ENCODE measurements around the gene RHBG.

Gene RHBG

GRCh38 chr1:156423422-156424352 lies 54.7 kb downstream of the RHBG start:
- DNase-seq (ENCODE audit: low read depth in 2 of 2) = no peak
- no peak overlapping the region for H3K4me3 ChIP-seq (replicated peaks in 1 of 2; ENCODE audit: low read depth in 2 of 2, low read length in 2 of 2)
- no peak for TF ChIP-seq CTCF (IDR thresholded peaks at IDR 0.05; ENCODE audit: low read depth, low read length)

GRCh38 chr1:156424806-156425432 lies 55.9 kb downstream of the RHBG start:
- no peak for DNase-seq (ENCODE audit: low read depth in 2 of 2)
- H3K4me3 ChIP-seq (replicated peaks in 1 of 2; ENCODE audit: low read depth in 2 of 2, low read length in 2 of 2) = no peak overlapping the region
- no peak for TF ChIP-seq CTCF (IDR thresholded peaks at IDR 0.05; ENCODE audit: low read depth, low read length)

- H3K4me3 ChIP-seq (replicated peaks in 1 of 2; ENCODE audit: low read depth in 2 of 2, low read length in 2 of 2) = no peak overlapping the region
- DNase-seq (ENCODE audit: low read depth in 2 of 2) = no peak
- TF ChIP-seq CTCF (IDR thresholded peaks at IDR 0.05; ENCODE audit: low read depth, low read length) = no peak
Measured at GRCh38 chr1:156425943-156426342, 56.9 kb downstream of the RHBG start.

GRCh38 chr1:156427957-156428356 lies 58.9 kb downstream of the RHBG start:
- DNase-seq (ENCODE audit: low read depth in 2 of 2) = no peak
- no peak overlapping the region for H3K4me3 ChIP-seq (replicated peaks in 1 of 2; ENCODE audit: low read depth in 2 of 2, low read length in 2 of 2)
- TF ChIP-seq CTCF (IDR thresholded peaks at IDR 0.05; ENCODE audit: low read depth, low read length) = no peak

- H3K4me3 ChIP-seq (replicated peaks in 1 of 2; ENCODE audit: low read depth in 2 of 2, low read length in 2 of 2) = no peak overlapping the region
- no peak for TF ChIP-seq CTCF (IDR thresholded peaks at IDR 0.05; ENCODE audit: low read depth, low read length)
- no peak for DNase-seq (ENCODE audit: low read depth in 2 of 2)
Measured at GRCh38 chr1:156428746-156429288, 59.8 kb downstream of the RHBG start.

- TF ChIP-seq CTCF (IDR thresholded peaks at IDR 0.05; ENCODE audit: low read depth, low read length) = no peak
- H3K4me3 ChIP-seq (replicated peaks in 1 of 2; ENCODE audit: low read depth in 2 of 2, low read length in 2 of 2) = no peak overlapping the region
- no peak for DNase-seq (ENCODE audit: low read depth in 2 of 2)
Measured at GRCh38 chr1:156429313-156430060, 60.5 kb downstream of the RHBG start.
